Ishikawa (cell line): ENCODE results near the gene FAM204A.

ENCODE experiments used
- CEBPB ChIP-seq: IDR thresholded peaks from 2 replicates; pipeline ENCODE4 v1.6.1; 2012
- CREB1 ChIP-seq: IDR thresholded peaks from 2 replicates; pipeline ENCODE4 v1.6.1; 2012; ENCODE audit warnings: low read depth
- EGR1 ChIP-seq: IDR thresholded peaks from 2 replicates; pipeline ENCODE4 v1.6.1; 2012
- EP300 ChIP-seq: IDR thresholded peaks from 2 replicates; pipeline ENCODE4 v1.6.1; 2012; ENCODE audit warnings: borderline replicate concordance
- FOXM1 ChIP-seq: IDR thresholded peaks from 2 replicates; pipeline ENCODE4 v1.6.1; 2012; ENCODE audit warnings: low read depth, borderline replicate concordance
- MAX ChIP-seq: IDR thresholded peaks from 2 replicates; pipeline ENCODE4 v1.6.1; 2012
- NFIC ChIP-seq: IDR thresholded peaks from 2 replicates; pipeline ENCODE4 v1.6.1; 2012
- RAD21 ChIP-seq: IDR thresholded peaks from 2 replicates; pipeline ENCODE4 v1.6.1; 2012; ENCODE audit warnings: low read depth
- REST ChIP-seq: IDR thresholded peaks from 2 replicates; pipeline ENCODE4 v1.6.1; 2012; ENCODE audit warnings: low read depth, mild to moderate bottlenecking
- TAF1 ChIP-seq: IDR thresholded peaks from 2 replicates; pipeline ENCODE4 v1.6.1; 2012; ENCODE audit warnings: low read depth, mild to moderate bottlenecking
- TCF12 ChIP-seq: IDR thresholded peaks from 2 replicates; pipeline ENCODE4 v1.6.1; 2012; ENCODE audit warnings: low read depth
- TEAD4 ChIP-seq: IDR thresholded peaks from 2 replicates; pipeline ENCODE4 v1.6.1; 2012
- USF1 ChIP-seq: IDR thresholded peaks from 2 replicates; pipeline ENCODE4 v1.6.1; 2012
- YY1 ChIP-seq: IDR thresholded peaks from 2 replicates; pipeline ENCODE4 v1.6.1; 2012; ENCODE audit warnings: low read depth
- ZBTB7A ChIP-seq: IDR thresholded peaks from 2 replicates; pipeline ENCODE4 v1.6.1; 2012; ENCODE audit warnings: low read depth

FAM204A gene

GRCh38 chr10:118357841-118358240 is 15.7 kb upstream of the FAM204A start:
- no peak for TF ChIP-seq REST
- TF ChIP-seq CREB1, result no peak
- no peak for TF ChIP-seq FOXM1
- no peak for TF ChIP-seq TEAD4
- TF ChIP-seq ZBTB7A, result no peak
- TF ChIP-seq TCF12, result no peak
- no peak for TF ChIP-seq USF1
- TF ChIP-seq NFIC, result no peak
- TF ChIP-seq EGR1, result no peak
- no peak for TF ChIP-seq MAX
- no peak for TF ChIP-seq EP300
- TF ChIP-seq RAD21, result no peak
- TF ChIP-seq YY1, result no peak

GRCh38 chr10:118356628-118357027 is 14.5 kb upstream of the FAM204A start:
- TF ChIP-seq RAD21 (no peak), MAX (no peak), YY1 (no peak), FOXM1 (no peak), CEBPB (no peak), TCF12 (no peak), USF1 (no peak), TAF1 (no peak), NFIC (no peak), REST (no peak), TEAD4 (no peak), ZBTB7A (no peak), EGR1 (no peak), CREB1 (no peak), EP300 (no peak)

GRCh38 chr10:118355234-118355633 is 13.1 kb upstream of the FAM204A start:
- TF ChIP-seq EGR1 (no peak), RAD21 (no peak), TCF12 (no peak), TAF1 (no peak), YY1 (no peak), CEBPB (no peak), REST (no peak), CREB1 (no peak), EP300 (no peak), MAX (no peak)

GRCh38 chr10:118349235-118349634 is 7.1 kb upstream of the FAM204A start:
- TF ChIP-seq CREB1, result no peak
- TF ChIP-seq EGR1, result no peak
- TF ChIP-seq ZBTB7A, result no peak
- TF ChIP-seq NFIC, result no peak
- TF ChIP-seq MAX, result no peak
- no peak for TF ChIP-seq YY1
- no peak for TF ChIP-seq FOXM1
- no peak for TF ChIP-seq RAD21
- no peak for TF ChIP-seq TCF12
- TF ChIP-seq TAF1, result no peak
- no peak for TF ChIP-seq REST
- TF ChIP-seq EP300, result no peak
- TF ChIP-seq TEAD4, result no peak
- TF ChIP-seq USF1, result no peak
